HG03139 (cell line): Measurements from ENCODE around the gene PRR30.
"Not testable (repeated sequence)": the region's sequence is repeated elsewhere in the genome, so short reads cannot be mapped to it uniquely, and the experiment has no call there.

ENCODE experiments used
- ATAC-seq: cut with Tn5 transposase; IDR thresholded peaks from one replicate; pipeline ENCODE4 v1.9.1; 2021; ENCODE audit not compliant: unreplicated experiment

Gene PRR30

GRCh38 chr2:27130396-27130795 is 8.8 kb downstream of the PRR30 start:
- ATAC-seq = no peak

- no peak for ATAC-seq
Measured at GRCh38 chr2:27128668-27129571, 10.3 kb downstream of the PRR30 start.

GRCh38 chr2:27127883-27128667 is 11.1 kb downstream of the PRR30 start:
- ATAC-seq = no peak

- ATAC-seq = no peak
Measured at GRCh38 chr2:27126252-27126710, 12.9 kb downstream of the PRR30 start.

GRCh38 chr2:27125104-27125503 is 14.1 kb downstream of the PRR30 start:
- ATAC-seq = no peak

- ATAC-seq = no peak
Measured at GRCh38 chr2:27123302-27124150, 15.7 kb downstream of the PRR30 start, which contains the start of gene ABHD1. TSS of gene ABHD1 (plus strand) at chr2:27123815. CDS start at chr2:27123949, 134 bp downstream.

- no peak for ATAC-seq
Measured at GRCh38 chr2:27122791-27123190, 16.4 kb downstream of the PRR30 start.

GRCh38 chr2:27121906-27122305 is 17.3 kb downstream of the PRR30 start:
- ATAC-seq = no peak

- not testable (repeated sequence) for ATAC-seq
Measured at GRCh38 chr2:27119330-27119670, 19.9 kb downstream of the PRR30 start.

- no peak for ATAC-seq
Measured at GRCh38 chr2:27118525-27119329, 20.5 kb downstream of the PRR30 start, which contains the start of gene CGREF1. TSS of gene CGREF1 (minus strand) at chr2:27119128. CDS start at chr2:27104366, 14,762 bp downstream.

GRCh38 chr2:27117995-27118524 is 21.1 kb downstream of the PRR30 start:
- no peak for ATAC-seq

- ATAC-seq = no peak
Measured at GRCh38 chr2:27115519-27115918, 23.7 kb downstream of the PRR30 start.

GRCh38 chr2:27111392-27112078 is 27.7 kb downstream of the PRR30 start:
- ATAC-seq = not testable (repeated sequence)

- ATAC-seq = not testable (repeated sequence)
Measured at GRCh38 chr2:27110603-27111352, 28.4 kb downstream of the PRR30 start.

- no peak for ATAC-seq
Measured at GRCh38 chr2:27109083-27109482, 30.1 kb downstream of the PRR30 start.

GRCh38 chr2:27108221-27108620 is 31.0 kb downstream of the PRR30 start:
- ATAC-seq = no peak

GRCh38 chr2:27105981-27106380 is 33.2 kb downstream of the PRR30 start:
- ATAC-seq = no peak

- ATAC-seq = no peak
Measured at GRCh38 chr2:27102329-27102728, 36.9 kb downstream of the PRR30 start.
